ENCODE measurements around the gene ASB15. TPM values are rescaled to one million over a fixed set of nuclear protein-coding genes. Genes with fewer than 3 reads are reported as not detected.

Gene ASB15
- total and polyA plus RNA-seq, 2 of the 4 experiments (the other 2 are of a cell fraction): not detected

GRCh38 chr7:123632808-123633207 lies 31.2 kb downstream of the ASB15 start:
- no peaks in the 10 kb centered on the region for H3K9me3 ChIP-seq (ENCODE audit: control insufficient read depth, insufficient read depth, low read length)
- no peak overlapping the region for H4K91ac ChIP-seq (ENCODE audit: insufficient read depth, low read depth, low read length)
- no peaks in the 10 kb centered on the region for H3K4me1 ChIP-seq (ENCODE audit: control insufficient read depth, insufficient read depth, low read length)
- ATAC-seq (ENCODE audit: low read depth): no peak
- H3K4me3 ChIP-seq (ENCODE audit: insufficient read depth, low read depth, low read length): no peak overlapping the region
- WGBS, 2 experiments (ENCODE audit: extremely low coverage in 2 of 2, insufficient read length in 1 of 2): no CpG with 5 or more reads among the region's 2 CpGs
- H4K8ac ChIP-seq (ENCODE audit: low read depth in 2 of 2, low read length in 2 of 2): no peak overlapping the region
- CTCF ChIA-PET: interaction anchor here (1.5 kb wide), 1 partner anchor 51 kb away, joined by 3 read pairs; no protein-coding TSS in a partner anchor
- H3K27ac ChIP-seq (ENCODE audit: insufficient read depth, low read length): no peak overlapping the region
- H2AFZ ChIP-seq (replicated peaks; ENCODE audit: low read length, poor library complexity): no peak overlapping the region
- no TSS peak for BruUV-seq (replicated peaks)
- H3K4ac ChIP-seq (ENCODE audit: low read depth, low read length): no peak overlapping the region
- no peak overlapping the region for H2BK120ac ChIP-seq (ENCODE audit: low read depth, low read length)
- H3K14ac ChIP-seq (replicated peaks; ENCODE audit: low read depth, low read length): no peak overlapping the region; the same call in 1 of the 2 replicates
- no peak overlapping the region for H2BK15ac ChIP-seq (ENCODE audit: low read depth, low read length)
- in situ Hi-C loops (cut with MboI; ENCODE audit: low sequenced_read_pairs): loop anchor here (25.0 kb wide), 1 partner anchor 229 kb away; no protein-coding TSS in a partner anchor
- H4K5ac ChIP-seq (ENCODE audit: low read depth, low read length): no peak overlapping the region
- H3K23ac ChIP-seq (ENCODE audit: low read depth, low read length): no peak overlapping the region
- H2BK5ac ChIP-seq (ENCODE audit: low read depth, low read length, poor library complexity, severe bottlenecking): no peak overlapping the region
- H3K9me1 ChIP-seq (ENCODE audit: insufficient read depth, low read length): peaks cover 3% of the 10 kb centered on the region; the same call in 1 of the 2 replicates
- no peak overlapping the region for H3K4me2 ChIP-seq (ENCODE audit: low read depth, low read length)
- no peak for DNase-seq
- no peak overlapping the region for H2AK9ac ChIP-seq (replicated peaks; ENCODE audit: low read depth, low read length, poor library complexity)
- TF ChIP-seq FOS (IDR thresholded peaks at IDR 0.05; ENCODE audit: low read depth, low read length): no peak
- peak; percentile 82 for TF ChIP-seq MAFK (IDR thresholded peaks at IDR 0.05; ENCODE audit: low read depth, low read length)
- H3K36me3 ChIP-seq (ENCODE audit: control insufficient read depth, insufficient read depth, low read length): no peaks in the 10 kb centered on the region
- H3K27me3 ChIP-seq (ENCODE audit: control insufficient read depth, insufficient read depth, low read length): no peaks in the 10 kb centered on the region
- H3K79me1 ChIP-seq (ENCODE audit: low read depth in 1 of 2, low read length in 2 of 2): no peaks in the 10 kb centered on the region
- no peak overlapping the region for H2BK20ac ChIP-seq (ENCODE audit: low read depth, low read length)
- no peak overlapping the region for H2AK5ac ChIP-seq (ENCODE audit: low read depth, low read length)
- dilution Hi-C loops (cut with HindIII; ENCODE audit: low sequenced_read_pairs, unreplicated experiment): no loop called here
- POLR2A ChIA-PET (ENCODE audit: unreplicated experiment): no interaction called here
- no peaks in the 10 kb centered on the region for H4K20me1 ChIP-seq (ENCODE audit: insufficient read depth, low read length)
- H3K9ac ChIP-seq (ENCODE audit: low read depth, low read length): no peak overlapping the region
- no peak overlapping the region for H3K18ac ChIP-seq (ENCODE audit: low read depth, low read length)
- no peak overlapping the region for H3K56ac ChIP-seq (ENCODE audit: extremely low read depth, insufficient read depth, low read length)
- intact Hi-C loops (cut with micrococcal nuclease): loop anchor here (10.0 kb wide), 1 partner anchor 138 kb away; no protein-coding TSS in a partner anchor

Data from IMR-90 (cell line).